GM12892 (cell line): ENCODE results near the gene FSTL3.

Source experiments
- POLR2A ChIP-seq: IDR thresholded peaks from 2 replicates; pipeline ENCODE4 v1.6.1; 2011; ENCODE audit warnings: low read depth, low read length, control low read depth
- POLR2AphosphoS5 ChIP-seq: IDR thresholded peaks from 2 replicates; pipeline ENCODE4 v1.6.1; 2011; ENCODE audit warnings: low read depth, low read length, control low read depth
- TAF1 ChIP-seq: IDR thresholded peaks from 2 replicates; pipeline ENCODE4 v1.6.1; 2011; ENCODE audit warnings: low read depth, mild to moderate bottlenecking, control low read depth, low read length, borderline replicate concordance

- TF ChIP-seq TAF1 (no peak), POLR2AphosphoS5 (no peak), POLR2A (no peak)
These were observed 31.4 kb upstream of the FSTL3 start for GRCh38 chr19:644789-645188.
